HG02943 (cell line): ENCODE measurements around the gene NAP1L1.
"Not testable (repeated sequence)": the region's sequence is repeated elsewhere in the genome, so short reads cannot be mapped to it uniquely, and the experiment has no call there.

Source experiments
- ATAC-seq: cut with Tn5 transposase; IDR thresholded peaks from one replicate; pipeline ENCODE4 v1.9.1; 2021; ENCODE audit warnings: mild to moderate bottlenecking, low read depth, moderate library complexity; ENCODE audit not compliant: unreplicated experiment

Gene NAP1L1

DNA sequence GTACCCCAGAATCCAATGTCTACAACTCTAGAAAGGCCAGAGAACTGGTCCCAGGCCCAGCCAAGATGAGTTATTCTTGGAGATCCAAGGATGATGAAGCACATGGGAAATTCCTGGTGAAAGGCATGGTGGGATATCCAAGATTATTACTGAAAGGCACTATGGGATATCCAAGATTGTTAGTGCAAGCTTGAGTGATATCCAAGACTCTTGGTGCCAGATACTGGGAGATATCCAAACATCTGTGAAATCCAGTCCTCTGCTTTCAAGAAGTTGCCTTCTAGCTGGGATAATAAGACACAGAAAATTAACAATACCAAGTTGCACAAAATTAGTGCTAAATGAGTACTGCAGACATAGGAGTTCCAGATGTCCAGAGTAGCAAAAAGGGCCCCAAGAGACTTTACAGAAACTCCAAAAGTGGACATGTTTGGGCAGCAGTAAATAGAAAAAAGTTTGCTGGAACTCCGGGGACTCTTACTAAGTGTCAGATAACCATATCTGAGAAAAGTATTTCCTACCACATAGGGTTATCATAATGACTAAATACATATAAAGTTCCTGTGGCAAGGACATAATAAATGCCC is 87.5 kb downstream of the NAP1L1 start:
- no peak for ATAC-seq

DNA sequence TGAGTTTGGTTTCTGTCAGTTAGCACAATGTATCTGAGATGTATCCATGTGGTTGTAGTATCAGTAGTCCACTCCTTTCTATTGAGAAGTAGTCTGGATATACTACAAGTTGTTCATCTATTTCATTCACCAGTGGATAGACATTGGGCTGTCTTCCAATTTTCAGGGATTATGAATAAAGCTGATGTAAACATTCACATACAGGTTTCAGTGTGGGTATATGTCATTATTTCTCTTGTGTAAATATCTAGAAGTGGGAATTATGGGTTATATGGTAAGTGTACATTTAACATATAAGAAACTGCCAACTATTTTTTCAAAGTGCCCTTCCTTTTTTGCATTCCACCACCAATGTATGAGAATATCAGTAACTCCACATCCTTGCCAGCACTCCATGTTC is 88.8 kb downstream of the NAP1L1 start:
- no peak for ATAC-seq

DNA sequence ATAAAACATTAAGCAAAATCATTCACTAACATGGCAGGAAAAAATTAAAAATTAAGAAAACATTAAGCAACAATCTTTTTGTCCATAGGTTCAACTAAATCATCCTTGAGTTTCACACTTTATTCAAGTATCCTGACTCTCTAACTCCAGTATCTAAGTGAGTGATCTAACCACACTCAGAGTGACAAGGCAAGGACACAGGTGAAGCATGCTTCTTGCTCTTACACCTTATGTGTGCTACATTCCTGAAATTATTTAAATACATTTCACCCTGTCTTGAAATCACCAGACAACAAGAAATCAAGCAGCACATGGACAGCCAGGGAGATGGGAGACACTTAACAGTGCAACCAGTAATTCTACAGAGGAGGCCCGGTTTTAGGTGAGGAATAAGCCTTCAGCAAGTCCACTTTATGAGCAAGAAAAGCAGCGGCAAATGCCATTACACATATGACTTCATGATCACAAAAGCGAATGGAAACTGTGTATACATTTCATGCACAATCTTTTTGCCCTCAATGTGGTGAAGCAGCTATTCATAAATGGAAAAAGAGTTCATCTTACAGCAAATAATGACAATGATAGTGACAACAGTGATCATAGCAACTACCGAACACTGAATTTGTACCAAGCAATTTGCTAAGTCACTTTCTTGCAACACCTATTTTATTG is 90.3 kb downstream of the NAP1L1 start:
- no peak for ATAC-seq

DNA sequence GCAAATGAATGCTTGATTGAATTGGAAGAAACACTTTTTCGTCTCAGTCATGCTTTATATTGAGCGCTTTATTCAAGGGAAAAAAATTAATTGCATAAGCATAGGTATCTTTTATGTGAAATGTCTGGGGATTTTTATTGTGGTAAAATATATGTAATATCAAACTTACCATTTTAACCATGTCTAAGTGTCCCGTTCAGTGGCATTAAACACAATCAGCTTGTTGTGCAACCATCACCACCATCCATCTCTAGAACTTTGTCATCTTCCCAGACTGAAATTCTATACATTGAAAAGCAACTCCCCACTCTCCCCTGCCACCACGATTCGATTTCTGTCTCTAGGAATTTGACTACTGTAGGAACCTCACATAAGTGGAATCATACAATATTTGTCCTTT is 92.7 kb downstream of the NAP1L1 start:
- no peak for ATAC-seq

DNA sequence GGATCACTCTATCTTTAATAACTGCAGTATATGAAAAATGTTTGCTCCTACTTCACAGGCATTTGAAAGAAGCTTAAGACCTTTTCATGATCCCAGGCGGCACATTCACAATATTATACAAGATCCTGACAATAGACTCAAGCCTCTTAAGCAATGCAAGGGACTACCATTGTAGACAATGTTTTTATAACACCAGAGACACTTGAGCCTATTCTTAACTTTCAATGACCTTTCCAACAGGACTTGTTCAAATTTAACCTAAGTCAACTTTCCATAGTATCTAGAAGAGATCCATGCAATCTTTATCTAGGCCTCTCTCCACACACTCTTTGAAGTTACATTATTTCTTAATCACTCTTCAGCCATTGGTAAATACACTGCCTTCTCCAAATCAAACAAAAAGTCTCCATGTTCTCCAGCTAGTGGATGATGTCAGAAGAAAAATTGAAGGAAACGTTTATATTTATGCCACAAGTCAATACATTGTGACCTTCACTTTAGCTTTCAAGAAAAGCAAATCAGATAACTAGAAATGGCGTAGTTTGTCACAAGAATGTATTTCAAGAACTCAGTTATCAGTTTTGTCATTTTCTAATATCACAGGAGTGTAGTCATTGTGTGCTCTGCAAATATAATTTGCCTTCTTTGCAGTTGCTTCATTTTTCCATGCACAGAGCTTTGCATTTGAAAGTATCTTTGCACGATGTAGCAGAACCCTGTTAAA is 94.1 kb downstream of the NAP1L1 start:
- no peak for ATAC-seq

DNA sequence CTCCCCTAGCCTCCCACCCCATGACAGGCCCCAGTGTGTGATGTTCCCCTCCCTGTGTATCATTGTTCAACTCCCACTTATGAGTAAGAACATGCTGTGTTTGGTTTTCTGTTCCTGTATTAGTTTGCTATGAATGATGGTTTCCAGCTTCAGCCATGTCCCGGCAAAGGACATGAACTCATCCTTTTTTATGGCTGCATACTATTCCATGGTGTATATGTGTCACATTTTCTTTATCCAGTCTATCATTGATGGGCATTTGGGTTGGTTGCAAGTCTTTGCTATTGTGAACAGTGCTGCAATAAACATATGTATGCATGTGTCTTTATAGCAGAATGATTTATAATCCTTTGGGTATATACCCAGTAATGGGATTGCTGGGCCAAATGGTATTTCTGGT is 96.8 kb downstream of the NAP1L1 start:
- ATAC-seq = not testable (repeated sequence)
